OCI-M1 (cell line): Measurements from ENCODE around the gene CLEC16A.
"Not testable (repeated sequence)": the region's sequence is repeated elsewhere in the genome, so short reads cannot be mapped to it uniquely, and the experiment has no call there.

Experiments
- DNase-seq: peaks from one replicate; lab custom pipeline; 2025; lab: John Stamatoyannopoulos, UW

The CLEC16A gene

GRCh38 chr16:11202260-11203091 lies 258.1 kb downstream of the CLEC16A start:
- no peak for DNase-seq

- no peak for DNase-seq
Observed at GRCh38 chr16:11203111-11203623, 258.8 kb downstream of the CLEC16A start.

GRCh38 chr16:11204513-11205047 lies 260.2 kb downstream of the CLEC16A start:
- no peak for DNase-seq

- DNase-seq = no peak
Observed at GRCh38 chr16:11205065-11205699, 260.8 kb downstream of the CLEC16A start.

- DNase-seq = no peak
Observed at GRCh38 chr16:11205754-11206581, 261.6 kb downstream of the CLEC16A start.

GRCh38 chr16:11207646-11208045 lies 263.3 kb downstream of the CLEC16A start:
- peak; percentile 36 for DNase-seq

GRCh38 chr16:11208916-11209665 lies 264.7 kb downstream of the CLEC16A start:
- peak; percentile 80 for DNase-seq

- DNase-seq = no peak
Observed at GRCh38 chr16:11210260-11210659, 265.9 kb downstream of the CLEC16A start.

GRCh38 chr16:11211061-11211976 lies 267.0 kb downstream of the CLEC16A start:
- DNase-seq = no peak

GRCh38 chr16:11211977-11212797 lies 267.8 kb downstream of the CLEC16A start:
- no peak for DNase-seq

- DNase-seq = no peak
Observed at GRCh38 chr16:11212798-11213196, 268.4 kb downstream of the CLEC16A start.

GRCh38 chr16:11213373-11213772 lies 269.0 kb downstream of the CLEC16A start:
- DNase-seq = no peak

GRCh38 chr16:11213799-11214198 lies 269.4 kb downstream of the CLEC16A start:
- DNase-seq = no peak

GRCh38 chr16:11215935-11216556 lies 271.7 kb downstream of the CLEC16A start:
- DNase-seq = peak; percentile 13

- DNase-seq = no peak
Observed at GRCh38 chr16:11217651-11218603, 273.6 kb downstream of the CLEC16A start.

GRCh38 chr16:11218604-11218962 lies 274.2 kb downstream of the CLEC16A start:
- peak; percentile 67 for DNase-seq

- no peak for DNase-seq
Observed at GRCh38 chr16:11219178-11219577, 274.8 kb downstream of the CLEC16A start.

- DNase-seq = not testable (repeated sequence)
Observed at GRCh38 chr16:11220507-11220906, 276.1 kb downstream of the CLEC16A start.
